Hepatocyte (in vitro differentiated cells): ENCODE measurements around the gene SLBP. TPM values are rescaled to one million over a fixed set of nuclear protein-coding genes. Genes with fewer than 3 reads are reported as not detected.

Experiments
- DNase-seq: peaks from one replicate; pipeline ENCODE4 v3.0.0-alpha.2; 2016; ENCODE audit warnings: low spot score
- H2AFZ ChIP-seq: fragments of 200-600 bp; sonication (generic); 2 replicates; pipeline ENCODE4 v1.6.0; 2016; ENCODE audit warnings: antibody characterized with exemption, mild to moderate bottlenecking
- H3K27ac ChIP-seq: fragments of 200-600 bp; sonication (generic); 2 replicates; pipeline ENCODE4 v1.5.1; 2016; ENCODE audit warnings: mild to moderate bottlenecking
- H3K27me3 ChIP-seq: fragments of 200-600 bp; sonication (generic); 2 replicates; pipeline ENCODE4 v1.6.1; 2016
- H3K36me3 ChIP-seq: fragments of 200-600 bp; sonication (generic); replicated peaks from 2 replicates; pipeline ENCODE4 v1.5.1; 2016; ENCODE audit warnings: low read depth; ENCODE audit not compliant: insufficient read depth
- H3K4me1 ChIP-seq: fragments of 200-600 bp; sonication (generic); 2 replicates; pipeline ENCODE4 v1.5.1; 2016; ENCODE audit warnings: mild to moderate bottlenecking, moderate library complexity; ENCODE audit not compliant: insufficient read depth
- H3K4me2 ChIP-seq: fragments of 200-600 bp; sonication (generic); 2 replicates; pipeline ENCODE4 v1.6.0; 2016
- H3K4me3 ChIP-seq: fragments of 200-600 bp; sonication (generic); 2 replicates; pipeline ENCODE4 v1.5.1; 2016; ENCODE audit warnings: mild to moderate bottlenecking
- H3K79me2 ChIP-seq: fragments of 200-600 bp; sonication (generic); 2 replicates; pipeline ENCODE4 v1.6.0; 2017; ENCODE audit warnings: mild to moderate bottlenecking
- H3K9me2 ChIP-seq: fragments of 200-600 bp; sonication (generic); replicated peaks from 2 replicates; pipeline ENCODE4 v1.6.0; 2017; ENCODE audit warnings: mild to moderate bottlenecking; ENCODE audit not compliant: insufficient read depth
- H3K9me3 ChIP-seq: fragments of 200-600 bp; sonication (generic); 2 replicates; pipeline ENCODE4 v1.5.1; 2016; ENCODE audit warnings: low read depth, mild to moderate bottlenecking
- H4K20me1 ChIP-seq: fragments of 200-600 bp; sonication (generic); 2 replicates; pipeline ENCODE4 v1.6.0; 2016; ENCODE audit warnings: mild to moderate bottlenecking; ENCODE audit not compliant: insufficient read depth, poor library complexity, severe bottlenecking
- CTCF ChIP-seq: fragments of 200-600 bp; sonication (generic); IDR thresholded peaks from 2 replicates; pipeline ENCODE4 v1.5.1; 2016; ENCODE audit warnings: antibody characterized with exemption, mild to moderate bottlenecking; ENCODE audit not compliant: poor library complexity
- EZH2 ChIP-seq: fragments of 200-600 bp; sonication (generic); IDR thresholded peaks from 2 replicates; pipeline ENCODE4 v1.6.1; 2016; ENCODE audit warnings: antibody characterized with exemption, mild to moderate bottlenecking, borderline replicate concordance
- EZH2phosphoT487 ChIP-seq: fragments of 200-600 bp; sonication (generic); IDR thresholded peaks from one replicate; pipeline ENCODE4 v1.6.1; 2018; ENCODE audit warnings: antibody characterized with exemption, mild to moderate bottlenecking, low read depth, moderate library complexity; ENCODE audit not compliant: unreplicated experiment, severe bottlenecking
- WGBS: methylation state at CpG from one replicate; pipeline ENCODE4 v1.1.6; 2016; ENCODE audit warnings: low lambda C conversion rate; ENCODE audit errors: missing lambda C conversion rate; 5-methylcytosine and 5-hydroxymethylcytosine counted together
- polyA plus RNA-seq: library from polyadenylated mRNA; unstranded; fragments of >200 nt; fragmentation: Nextera tagmentation; extraction: Ambion mirVana; gene quantifications from 2 replicates; pipeline ENCODE4 v1.2.1, GENCODE V29; 2016
- total RNA-seq: library from RNA; depleted of rRNA; stranded (reverse); fragments of >200 nt; gene quantifications from 2 replicates; pipeline ENCODE4 v1.2.3, GENCODE V29; 2014

The SLBP gene
- total and polyA plus RNA-seq, 2 experiments from 2014 or later, result 82.5 to 84.0 TPM

DNA sequence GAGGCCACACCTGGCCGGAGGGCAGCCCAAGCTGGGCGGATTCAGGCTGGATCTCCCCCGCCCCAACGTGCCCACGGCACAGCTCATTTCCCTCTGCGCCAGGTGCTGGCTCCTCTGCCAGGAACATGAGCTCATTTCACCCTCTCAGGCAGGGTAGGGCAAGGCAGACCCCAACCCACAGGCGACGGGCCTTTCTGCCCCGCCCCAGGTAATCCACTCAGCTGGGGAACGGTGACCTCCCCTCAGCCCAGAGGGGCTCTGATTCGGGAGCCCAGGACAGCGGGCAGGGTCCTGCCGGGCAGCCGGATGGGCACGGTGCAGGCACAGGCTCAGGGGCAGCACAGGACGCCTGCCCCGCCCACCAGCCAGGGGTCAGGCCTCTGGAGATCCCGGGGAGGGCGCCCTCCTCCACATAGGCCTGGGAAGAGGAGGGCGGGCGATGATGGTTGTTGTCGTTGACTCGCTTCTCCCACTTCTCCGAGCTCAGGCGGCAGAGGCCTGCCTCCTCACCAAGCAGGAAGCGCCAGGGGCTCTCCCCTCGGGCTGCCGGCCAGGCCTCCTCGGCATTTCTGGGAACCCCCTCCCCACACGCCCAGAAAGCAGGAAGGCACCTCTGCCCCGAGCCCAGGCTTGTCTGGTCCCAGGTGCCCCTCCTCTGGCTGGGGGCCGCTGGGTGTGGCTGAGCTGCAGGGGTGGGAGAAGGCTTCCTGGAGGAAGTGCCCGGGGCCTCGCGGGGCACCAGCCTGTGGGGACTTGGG lies 40.3 kb upstream of the SLBP start:
- H4K20me1 ChIP-seq, result no peaks in the 10 kb centered on the region
- H3K4me1 ChIP-seq, result peaks cover 30% of the 10 kb centered on the region
- no peak overlapping the region for H2AFZ ChIP-seq
- no peak overlapping the region for H3K4me2 ChIP-seq
- TF ChIP-seq EZH2phosphoT487 (no peak), EZH2 (no peak), CTCF (no peak)
- no peaks in the 10 kb centered on the region for H3K36me3 ChIP-seq
- H3K27ac ChIP-seq, result no peak overlapping the region
- DNase-seq, result no peak
- no peaks in the 10 kb centered on the region for H3K79me2 ChIP-seq
- no peak overlapping the region for H3K4me3 ChIP-seq
- no peaks in the 10 kb centered on the region for H3K27me3 ChIP-seq
- no peaks in the 10 kb centered on the region for H3K9me3 ChIP-seq
- H3K9me2 ChIP-seq, result no peaks in the 10 kb centered on the region
- WGBS, result 76% methylated on average over 30 of the region's 35 CpGs

- no peak overlapping the region for H3K27ac ChIP-seq
- no peaks in the 10 kb centered on the region for H3K79me2 ChIP-seq
- TF ChIP-seq EZH2 (no peak), EZH2phosphoT487 (no peak), CTCF (no peak)
- H3K27me3 ChIP-seq, result no peaks in the 10 kb centered on the region
- H3K9me2 ChIP-seq, result no peaks in the 10 kb centered on the region
- no peak overlapping the region for H3K4me2 ChIP-seq
- H3K9me3 ChIP-seq, result no peaks in the 10 kb centered on the region
- H4K20me1 ChIP-seq, result no peaks in the 10 kb centered on the region
- 86% methylated on average over 6 of the region's 8 CpGs for WGBS
- peaks cover 30% of the 10 kb centered on the region for H3K4me1 ChIP-seq
- H3K36me3 ChIP-seq, result no peaks in the 10 kb centered on the region
- H3K4me3 ChIP-seq, result no peak overlapping the region
- no peak overlapping the region for H2AFZ ChIP-seq
- DNase-seq, result no peak
Measured at GRCh38 chr4:1751919-1752283, 39.8 kb upstream of the SLBP start.

DNA sequence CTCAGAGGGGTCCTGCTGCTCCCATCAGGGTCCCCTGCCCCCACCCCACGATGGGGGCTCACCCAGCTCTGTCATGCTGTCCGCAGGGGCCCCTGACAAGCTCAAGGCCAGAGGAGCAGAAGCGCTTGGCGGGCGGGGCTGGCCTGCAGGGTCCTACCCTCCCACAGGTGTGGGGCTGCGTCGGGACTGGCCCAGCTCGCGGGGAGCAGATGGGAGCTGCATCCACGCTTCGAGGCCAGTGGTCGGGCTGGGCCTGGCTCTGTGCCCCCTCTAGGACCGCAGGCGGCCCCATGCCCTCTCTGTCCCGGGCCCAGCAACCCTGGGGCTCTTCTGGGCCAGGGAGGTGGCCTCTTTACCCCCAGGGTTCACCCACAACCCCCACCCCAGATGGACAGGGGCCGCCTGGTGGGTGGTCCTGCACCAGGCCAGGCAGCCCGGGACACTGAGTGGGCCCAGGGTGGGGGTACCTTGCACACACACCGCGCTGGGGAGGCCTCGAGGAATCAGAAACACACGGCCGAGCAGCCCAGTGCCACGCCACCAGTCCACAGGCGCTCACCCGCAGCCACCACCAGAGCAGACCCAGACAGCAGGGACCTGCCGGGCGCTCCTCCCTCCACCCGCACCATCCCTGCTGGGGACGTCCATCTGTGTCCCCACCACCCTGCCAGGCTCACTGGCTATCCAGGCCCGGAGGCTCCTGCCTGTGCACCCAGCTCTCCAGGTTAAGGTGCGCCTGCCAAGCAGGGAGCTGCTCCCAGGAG lies 39.2 kb upstream of the SLBP start:
- no peaks in the 10 kb centered on the region for H3K9me2 ChIP-seq
- TF ChIP-seq EZH2phosphoT487 (no peak), EZH2 (no peak), CTCF (no peak)
- peaks cover 30% of the 10 kb centered on the region for H3K4me1 ChIP-seq
- H3K9me3 ChIP-seq, result no peaks in the 10 kb centered on the region
- H3K79me2 ChIP-seq, result no peaks in the 10 kb centered on the region
- H3K4me2 ChIP-seq, result no peak overlapping the region
- no peak overlapping the region for H3K27ac ChIP-seq
- no peaks in the 10 kb centered on the region for H4K20me1 ChIP-seq
- no peak for DNase-seq
- H3K27me3 ChIP-seq, result no peaks in the 10 kb centered on the region
- no peak overlapping the region for H3K4me3 ChIP-seq
- H2AFZ ChIP-seq, result no peak overlapping the region
- no peaks in the 10 kb centered on the region for H3K36me3 ChIP-seq
- WGBS, result 87% methylated on average over 30 of the region's 31 CpGs
